H1 (cell line): ENCODE results near the gene ABHD10. TPM values are rescaled to one million over a fixed set of nuclear protein-coding genes. Genes with fewer than 3 reads are reported as not detected.

ENCODE experiments used
- NRF1 ChIP-seq: IDR thresholded peaks from 2 replicates; pipeline ENCODE4 v1.6.1; 2011; ENCODE audit warnings: mild to moderate bottlenecking, low read depth, low read length, improper control_type of control experiment
- POLR2AphosphoS5 ChIP-seq: IDR thresholded peaks from 2 replicates; pipeline ENCODE4 v1.6.1; 2011; ENCODE audit warnings: low read depth, low read length
- SP1 ChIP-seq: IDR thresholded peaks from 2 replicates; pipeline ENCODE4 v1.6.1; 2011; ENCODE audit warnings: low read depth, low read length
- polyA plus RNA-seq, 7 experiments: library from polyadenylated mRNA; depleted of rRNA in 3 of 7; stranded (reverse) in 5 of 7; unstranded in 2 of 7; fragments of >200 nt in 5 of 7; fragments of 200-250 nt in 2 of 7; gene quantifications; 1 replicate in 5 of 7; 2 replicates in 1 of 7; 4 replicates in 1 of 7; pipeline versions ENCODE4 v1.2.1 to v1.2.3, GENCODE V29; 2011 to 2013; ENCODE audit warnings: missing spikeins in 2 of 7, mixed read lengths in 2 of 7
- total RNA-seq: library from RNA; stranded (reverse); fragmentation: NEBNext Ultra II Directional; extraction: Animal tissue kit (Norgen Biotek cat#: 25700); gene quantifications from 2 replicates; pipeline ENCODE4 v1.2.1, GENCODE V29; 2021

ABHD10 gene
- total and polyA plus RNA-seq, 2 of the 8 experiments (the other 6 are each of a cell fraction or from before 2014, with no cell fraction given), result 10.9 to 24.6 TPM

DNA sequence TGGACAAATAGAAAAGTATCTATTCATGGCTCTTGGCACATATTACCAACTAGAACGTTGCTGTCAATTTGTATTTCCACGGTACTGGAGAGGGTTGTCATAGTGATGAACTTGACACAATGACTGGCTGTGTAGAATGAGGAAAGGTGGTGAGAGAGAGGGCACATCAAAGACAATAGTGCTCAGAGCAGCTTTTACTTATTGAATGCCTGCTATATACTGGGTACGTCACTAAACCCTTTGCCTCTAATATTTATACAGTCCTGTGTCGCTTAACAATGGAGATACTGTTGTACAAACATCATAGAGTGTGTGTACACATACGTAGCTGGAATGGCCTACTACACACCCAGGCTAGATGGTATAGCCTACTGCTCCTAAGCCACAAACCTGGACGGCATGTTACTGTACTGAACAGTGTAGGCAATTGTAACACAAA lies 64.0 kb downstream of the ABHD10 start (continued):
- TF ChIP-seq NRF1 (no peak), POLR2AphosphoS5 (no peak), SP1 (no peak)
- TF ChIP-seq, all 59 proteins: peak for 0

Other genes starting within 250 kb of the ABHD10 start
- gene PHLDB2, start 119.8 kb upstream of the ABHD10 start, total RNA-seq, result 22.6 and 26.6 TPM in 2 replicates
- gene PHLDB2, start 119.8 kb upstream of the ABHD10 start, polyA plus RNA-seq (2011; rRNA removed), result 5.0 and 5.8 TPM in 2 replicates
- gene TAGLN3, start 19.9 kb downstream of the ABHD10 start, total RNA-seq, result 7.2 and 7.5 TPM in 2 replicates
- gene TAGLN3, start 19.9 kb downstream of the ABHD10 start, polyA plus RNA-seq (2011; rRNA removed), result 6.3 and 6.9 TPM in 2 replicates
- not detected in 2 replicates for gene TMPRSS7, start 55.7 kb downstream of the ABHD10 start, total RNA-seq
- 0.05 TPM in 1 of 2 replicates, not detected in the other for gene TMPRSS7, start 55.7 kb downstream of the ABHD10 start, polyA plus RNA-seq (2011; rRNA removed)
- gene C3orf52, start 107.4 kb downstream of the ABHD10 start, total RNA-seq, result 13.1 and 13.2 TPM in 2 replicates
- gene C3orf52, start 107.4 kb downstream of the ABHD10 start, polyA plus RNA-seq (2011; rRNA removed), result 8.0 and 9.7 TPM in 2 replicates
- gene GCSAM, start 154.2 kb downstream of the ABHD10 start, total RNA-seq, result not detected in 2 replicates
- not detected in 2 replicates for gene GCSAM, start 154.2 kb downstream of the ABHD10 start, polyA plus RNA-seq (2011; rRNA removed)